NCI-H748 treated with DMSO at 0.1 percent for 48 hours (cell line): ENCODE data around the gene AMFR.

Source experiments
- DNase-seq: peaks from one replicate; lab custom pipeline; 2025; lab: John Stamatoyannopoulos, UW

Gene AMFR

DNA sequence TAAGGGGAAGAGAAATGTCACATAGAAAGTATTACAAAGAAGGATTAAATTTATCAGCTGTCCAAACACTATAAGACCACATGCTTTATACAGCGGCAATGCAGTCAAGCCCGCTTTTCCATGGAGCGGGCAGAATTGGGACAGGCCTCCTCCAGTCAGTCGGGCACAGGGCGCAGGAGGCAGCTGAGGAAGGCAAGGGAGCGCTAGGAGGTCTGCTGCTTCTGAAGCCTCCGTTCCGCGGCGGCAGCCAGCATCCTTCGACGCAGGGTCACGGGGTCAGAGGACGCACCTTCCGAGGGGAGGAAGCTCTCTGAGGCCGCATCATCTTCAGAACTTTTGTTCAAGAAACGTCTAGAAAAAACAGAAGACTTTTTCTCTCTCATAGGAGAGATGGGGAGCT lies 62.6 kb downstream of the AMFR start:
- DNase-seq: no peak

GRCh38 chr16:56362057-56362655 lies 63.2 kb downstream of the AMFR start:
- no peak for DNase-seq

GRCh38 chr16:56360117-56361008 lies 65.0 kb downstream of the AMFR start:
- no peak for DNase-seq

- DNase-seq: no peak
Measured at GRCh38 chr16:56357765-56358322, 67.5 kb downstream of the AMFR start.

DNA sequence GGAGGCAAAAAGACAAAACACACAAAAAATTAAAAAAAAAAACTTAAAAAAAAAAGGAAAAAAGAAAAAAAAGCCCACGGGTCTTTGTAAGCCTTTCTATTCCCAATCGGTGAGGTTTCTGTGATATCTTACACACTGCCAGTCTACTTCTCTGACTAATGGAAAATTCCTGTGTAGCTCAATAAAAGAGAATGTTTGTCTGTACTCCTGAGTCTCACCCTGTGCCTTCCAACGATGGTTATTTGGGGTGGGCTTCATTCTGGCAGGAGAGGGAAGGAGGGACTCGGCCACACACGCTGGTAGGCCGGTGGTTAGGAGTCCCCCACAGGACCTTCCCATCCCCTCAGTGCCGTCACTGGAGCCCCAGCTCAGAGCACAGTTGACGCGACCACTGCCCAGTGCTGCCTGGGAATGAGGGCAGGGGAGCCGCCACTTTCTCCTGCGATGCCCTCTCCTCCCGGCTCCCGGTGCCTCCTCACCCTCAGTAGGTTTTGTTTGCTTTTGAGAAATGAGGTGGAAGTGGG lies 68.0 kb downstream of the AMFR start:
- no peak for DNase-seq

DNA sequence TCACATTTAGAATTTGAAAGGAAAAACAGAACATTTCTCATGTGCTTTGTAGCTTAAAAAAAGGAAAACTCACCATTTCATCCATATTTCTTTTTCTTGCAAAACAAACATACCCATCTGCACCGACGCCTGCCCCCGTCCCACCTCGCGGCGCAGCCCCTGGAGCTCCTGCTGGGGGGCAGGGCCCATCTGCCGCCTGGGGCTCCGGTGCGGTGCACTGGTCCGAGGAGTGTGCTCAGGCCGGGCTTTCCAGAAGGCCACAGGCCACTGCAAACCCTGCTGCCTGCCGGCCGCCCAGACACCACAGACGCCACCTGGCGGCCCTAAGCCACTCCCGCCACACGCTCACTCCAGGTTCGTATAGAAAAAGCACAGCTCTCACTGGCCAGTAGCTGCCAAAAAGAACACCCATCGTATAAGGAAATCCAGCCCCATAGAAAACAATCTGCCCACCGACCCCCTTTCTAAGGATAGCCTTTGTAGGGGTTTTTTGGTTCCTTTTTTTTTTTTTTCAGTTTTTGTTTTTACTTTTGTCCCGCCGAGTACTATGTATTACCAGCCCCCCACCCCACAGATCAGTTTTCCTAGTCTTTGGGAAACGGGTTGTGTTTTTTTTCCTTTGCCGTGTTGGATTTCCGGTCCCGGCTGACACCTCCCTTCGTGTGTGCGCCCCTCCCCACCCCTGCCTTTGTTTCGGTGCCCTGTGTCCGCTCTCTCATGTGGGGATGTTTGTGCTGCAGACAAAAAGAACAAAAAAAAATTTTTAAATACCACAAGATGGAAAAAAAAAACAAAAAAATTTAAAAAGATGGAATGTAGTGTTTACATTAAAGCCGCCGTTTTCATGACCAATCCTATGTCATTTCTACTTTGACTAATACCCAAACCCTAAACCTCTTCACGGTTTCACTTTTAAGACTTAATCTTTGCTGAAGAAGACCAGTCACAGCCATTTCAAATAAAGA lies 68.8 kb downstream of the AMFR start:
- no peak for DNase-seq

- DNase-seq: no peak
Measured at GRCh38 chr16:56355786-56356275, 69.5 kb downstream of the AMFR start.

DNA sequence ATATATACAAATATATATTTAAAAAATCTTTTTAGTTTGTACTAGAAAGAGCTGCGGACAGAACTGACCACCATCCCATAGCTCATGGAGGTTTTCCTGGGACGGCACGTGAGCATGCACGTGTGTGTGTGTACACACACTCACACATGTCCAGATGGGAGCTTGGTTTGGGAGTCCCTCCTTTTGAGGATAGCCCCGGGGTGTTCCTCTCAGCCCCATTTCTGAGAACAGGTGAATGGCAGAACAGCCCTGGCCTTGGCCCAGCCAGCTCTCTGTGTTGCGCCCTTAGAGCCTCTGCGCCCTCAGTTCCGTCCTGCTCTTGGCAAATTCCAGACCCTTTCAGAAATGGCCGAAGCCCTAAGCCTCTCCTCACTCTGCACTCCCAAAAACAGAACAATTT lies 70.1 kb downstream of the AMFR start:
- DNase-seq: no peak

- DNase-seq: no peak
Measured at GRCh38 chr16:56354746-56355145, 70.6 kb downstream of the AMFR start.

GRCh38 chr16:56354016-56354415 lies 71.3 kb downstream of the AMFR start:
- DNase-seq: no peak

DNA sequence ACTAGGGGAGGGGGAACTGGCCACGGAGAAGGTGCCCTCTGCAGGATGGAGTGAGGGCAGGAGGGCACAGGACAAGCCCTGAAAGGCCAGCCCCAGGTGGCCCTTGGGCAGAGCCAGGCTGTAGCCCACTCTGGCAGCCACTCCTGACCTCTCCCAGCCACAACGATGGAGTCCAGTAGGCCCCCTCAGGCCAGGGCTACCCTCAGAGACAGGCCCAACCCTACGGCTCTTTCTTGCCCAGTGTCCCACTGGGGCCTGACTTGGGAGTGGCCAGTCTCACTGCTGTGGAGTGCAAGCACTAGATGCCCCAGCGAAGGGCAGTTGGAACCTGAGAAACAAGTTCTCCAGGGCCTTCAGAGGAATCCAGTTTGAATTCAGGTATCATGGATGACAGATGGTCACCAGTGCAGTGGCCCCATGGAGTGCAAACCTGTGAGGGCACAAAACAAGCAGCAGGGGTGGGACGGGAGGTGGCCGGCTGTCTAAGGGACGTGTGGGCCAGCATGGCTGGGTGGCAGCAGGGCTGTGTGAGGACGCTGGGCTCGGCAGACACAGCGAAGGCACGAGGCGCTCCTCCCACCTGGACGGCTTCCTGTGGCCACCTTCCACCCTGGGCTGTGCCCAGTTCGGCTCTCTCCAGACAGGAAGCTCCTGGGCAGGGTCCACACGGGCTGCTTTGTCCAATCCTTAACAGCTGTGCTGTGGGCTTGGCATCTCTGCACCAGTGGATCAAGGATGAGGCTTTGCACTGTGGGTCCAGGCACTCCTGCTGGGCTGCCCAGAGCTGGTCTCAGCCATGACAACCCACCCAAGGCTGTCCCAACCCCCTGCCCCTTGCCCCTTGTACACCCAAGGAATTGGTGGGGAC lies 72.1 kb downstream of the AMFR start:
- DNase-seq: no peak

- DNase-seq: no peak
Measured at GRCh38 chr16:56352351-56353053, 72.8 kb downstream of the AMFR start.

GRCh38 chr16:56351481-56351880 lies 73.9 kb downstream of the AMFR start:
- no peak for DNase-seq

DNA sequence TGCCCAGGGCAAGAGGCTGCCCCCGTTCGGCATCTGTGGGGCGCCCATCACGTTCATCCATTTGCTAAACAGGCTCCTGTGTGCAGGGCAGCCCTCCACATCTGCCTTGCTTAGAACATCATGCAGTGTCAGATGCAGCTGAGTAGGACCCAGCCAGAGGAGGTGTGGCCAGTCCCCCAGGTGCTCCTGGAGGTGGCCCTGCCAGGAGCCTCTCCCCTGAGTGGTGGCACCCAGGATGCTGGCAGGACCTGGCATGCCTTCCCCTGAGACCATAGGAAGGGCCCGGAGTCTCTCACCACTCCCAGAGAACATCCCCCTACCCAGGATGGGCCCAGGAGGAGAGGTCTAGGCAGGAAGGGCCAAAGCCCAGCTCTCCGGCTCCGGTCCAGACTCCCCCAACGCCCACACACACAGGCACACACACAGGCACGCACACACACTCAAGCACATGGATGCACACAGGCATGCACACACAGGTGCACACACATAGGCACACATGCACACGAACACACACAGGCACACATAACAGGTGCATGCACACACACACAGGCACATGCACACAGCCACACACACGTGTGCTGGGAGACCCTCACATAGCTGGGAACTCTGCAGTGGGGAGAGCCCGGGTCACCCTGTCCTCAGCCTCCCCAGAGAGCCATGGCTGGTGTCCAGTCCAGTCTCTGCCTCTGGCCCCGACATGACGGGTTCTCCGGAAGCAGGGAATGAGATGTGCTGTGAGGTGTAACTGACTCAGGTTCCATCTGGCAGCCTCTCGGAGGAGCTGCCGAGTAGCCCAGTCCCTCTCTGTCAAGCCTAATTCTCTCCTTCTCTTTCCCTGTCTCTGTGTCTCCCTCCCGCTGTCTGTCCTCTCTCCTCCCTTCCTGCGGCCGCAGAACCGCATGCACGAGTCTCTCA lies 74.6 kb downstream of the AMFR start:
- no peak for DNase-seq

DNA sequence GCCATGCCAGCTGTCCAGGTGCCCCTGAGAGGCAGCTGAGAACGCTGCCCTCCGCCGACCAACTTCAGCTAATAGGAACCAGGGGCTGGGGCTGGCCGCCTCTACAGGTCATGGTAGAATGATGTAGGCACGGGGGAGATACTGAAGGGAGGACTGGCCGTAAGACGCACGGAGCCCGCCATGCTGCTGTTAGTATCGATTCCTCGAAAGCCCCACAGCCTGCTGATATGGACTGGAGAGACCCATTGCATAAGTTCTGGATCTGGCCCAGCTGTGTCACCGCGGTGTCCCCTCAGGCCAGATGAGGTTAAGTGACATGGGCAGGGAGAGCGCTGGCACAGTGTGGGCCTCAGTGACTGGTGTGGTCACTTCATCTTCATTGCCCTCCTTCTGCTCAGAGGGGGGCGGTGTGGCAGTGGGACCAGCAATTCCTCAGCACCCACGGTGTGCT lies 75.6 kb downstream of the AMFR start:
- no peak for DNase-seq

GRCh38 chr16:56349086-56349415 lies 76.3 kb downstream of the AMFR start:
- no peak for DNase-seq

GRCh38 chr16:56348168-56349085 lies 76.9 kb downstream of the AMFR start:
- peak; percentile 18 for DNase-seq

- no peak for DNase-seq
Measured at GRCh38 chr16:56347670-56348069, 77.7 kb downstream of the AMFR start.
